ENCODE measurements around the gene NGEF.
"Not testable (repeated sequence)": the region's sequence is repeated elsewhere in the genome, so short reads cannot be mapped to it uniquely, and the experiment has no call there.

NGEF gene

DNA sequence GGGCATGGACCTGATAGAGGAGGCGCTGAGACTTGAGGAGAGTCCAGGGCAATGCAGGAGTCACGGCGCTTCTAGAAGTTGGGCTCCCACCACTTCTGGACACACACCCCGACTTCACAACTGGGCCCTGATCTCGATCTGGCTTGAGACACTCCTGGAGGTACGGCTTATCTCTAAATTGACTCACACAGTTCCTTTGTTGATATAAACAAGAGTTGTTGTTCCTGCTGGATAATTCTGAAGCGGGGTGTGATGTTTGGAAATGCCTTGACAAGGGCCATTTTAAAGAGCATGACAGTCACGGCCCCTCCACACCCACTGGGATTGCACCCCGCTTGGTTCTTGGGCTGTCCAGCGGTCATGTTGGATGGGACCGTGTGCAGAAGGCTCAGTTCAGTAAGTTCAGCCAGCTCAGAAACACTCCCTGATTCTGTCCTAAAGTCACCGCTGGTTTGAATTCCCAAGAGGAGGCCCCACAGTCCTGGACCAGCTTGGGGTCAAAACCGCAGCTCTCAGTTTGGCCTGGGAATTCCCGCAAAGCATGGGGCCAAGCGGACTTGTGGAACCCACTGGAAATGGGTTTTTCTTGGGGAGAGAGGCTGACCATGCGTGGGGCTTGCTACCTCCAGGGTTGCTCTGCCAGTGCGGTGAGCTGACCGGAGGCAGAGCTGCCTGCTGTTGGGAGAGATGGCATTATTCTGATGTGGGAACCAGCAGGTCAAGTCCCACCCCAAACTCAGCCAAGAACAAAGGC lies 10.1 kb upstream of the NGEF start:
- DNase-seq (ENCODE audit: low spot score), result no peak

DNA sequence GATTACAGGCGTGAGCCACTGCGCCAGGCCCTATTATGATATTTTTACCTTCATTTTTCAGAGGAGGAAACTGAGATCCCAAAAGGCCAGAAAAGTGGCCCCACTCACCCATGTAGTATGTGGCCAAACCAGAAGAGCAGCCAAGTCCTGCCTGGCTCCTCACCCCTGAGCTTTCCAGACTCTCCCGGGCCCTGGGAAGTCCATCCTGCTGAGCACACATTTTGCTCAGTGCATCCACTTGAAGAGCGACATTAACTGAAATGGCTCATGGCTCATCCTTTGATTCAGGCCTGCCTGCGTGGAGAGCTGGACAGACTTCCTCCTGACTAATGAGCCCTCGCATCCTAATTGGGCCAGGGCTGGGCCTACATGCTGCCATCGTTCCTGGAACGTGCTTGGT lies 9.5 kb upstream of the NGEF start:
- DNase-seq (ENCODE audit: low spot score), result no peak

DNA sequence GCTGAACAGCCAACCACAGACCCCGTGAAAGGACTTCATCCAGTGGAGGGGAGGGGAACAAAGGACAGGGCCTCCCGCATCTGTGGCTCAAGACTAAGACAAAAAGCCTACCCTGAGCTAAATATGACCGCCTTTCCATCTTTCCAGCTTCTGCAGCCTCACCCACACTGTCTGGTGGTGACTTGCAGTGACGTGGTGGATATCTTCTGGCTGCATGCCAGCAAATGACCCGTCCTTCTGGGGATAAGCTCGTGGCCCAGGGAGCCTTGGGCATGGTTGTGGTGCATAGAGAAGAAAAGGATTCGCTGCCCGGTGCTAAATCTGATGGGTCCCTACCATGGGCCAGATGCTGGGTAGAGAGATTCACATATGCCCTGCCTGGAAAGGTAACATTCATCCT lies 8.7 kb upstream of the NGEF start:
- DNase-seq (ENCODE audit: low spot score), result no peak

DNA sequence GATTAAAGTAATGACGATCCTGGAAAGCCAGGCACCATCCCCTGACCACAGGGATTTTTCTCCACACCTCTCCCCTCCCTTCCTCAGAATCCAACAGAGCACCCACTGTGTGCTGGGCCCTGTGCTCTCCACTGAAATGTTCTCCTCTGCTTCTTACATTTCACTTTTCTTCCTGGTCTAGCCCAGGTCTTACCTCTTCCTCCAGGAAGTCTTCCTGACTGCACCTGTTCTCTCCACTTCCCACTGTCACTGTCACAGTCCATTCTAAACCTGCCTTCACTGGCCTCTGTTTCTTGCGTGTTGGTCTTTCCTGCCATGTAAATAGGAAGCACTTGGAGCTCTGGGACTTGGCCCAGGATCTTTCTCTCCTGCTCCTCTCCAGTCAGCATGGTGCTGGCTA lies 7.4 kb upstream of the NGEF start:
- DNase-seq (ENCODE audit: low spot score), result no peak

DNA sequence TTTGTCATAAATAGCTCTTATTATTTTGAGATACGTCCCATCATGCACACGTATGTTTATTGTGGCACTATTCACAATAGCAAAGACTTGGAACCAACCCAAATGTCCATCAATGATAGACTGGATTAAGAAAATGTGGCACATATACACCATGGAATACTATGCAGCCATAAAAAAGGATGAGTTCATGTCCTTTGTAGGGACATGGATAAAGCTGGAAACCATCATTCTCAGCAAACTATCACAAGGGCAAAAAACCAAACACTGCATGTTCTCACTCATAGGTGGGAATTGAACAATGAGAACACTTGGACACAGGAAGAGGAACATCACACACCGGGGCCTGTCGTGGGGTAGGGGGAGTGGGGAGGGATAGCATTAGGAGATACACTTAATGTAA lies 6.6 kb upstream of the NGEF start:
- not testable (repeated sequence) for DNase-seq (ENCODE audit: low spot score)

DNA sequence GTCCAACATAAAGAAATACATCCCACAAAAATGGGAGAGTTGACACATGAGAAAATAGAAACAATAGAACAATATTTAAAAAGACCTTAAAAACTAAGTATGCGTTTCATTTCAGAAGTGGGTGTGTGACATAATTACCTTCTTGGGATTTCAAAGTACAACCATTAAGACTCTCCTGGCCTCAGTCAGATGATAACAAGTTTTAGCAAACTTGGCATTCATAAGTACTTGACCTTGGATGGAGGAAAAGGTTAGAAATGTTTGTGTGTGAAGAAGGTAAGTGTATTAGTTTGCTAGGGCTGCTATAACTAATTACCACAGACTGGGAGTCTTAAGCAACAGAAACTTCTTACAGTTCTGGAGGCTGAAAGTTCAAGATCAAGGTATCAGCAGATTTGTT lies 4.9 kb upstream of the NGEF start:
- no peak for DNase-seq (ENCODE audit: low spot score)

DNA sequence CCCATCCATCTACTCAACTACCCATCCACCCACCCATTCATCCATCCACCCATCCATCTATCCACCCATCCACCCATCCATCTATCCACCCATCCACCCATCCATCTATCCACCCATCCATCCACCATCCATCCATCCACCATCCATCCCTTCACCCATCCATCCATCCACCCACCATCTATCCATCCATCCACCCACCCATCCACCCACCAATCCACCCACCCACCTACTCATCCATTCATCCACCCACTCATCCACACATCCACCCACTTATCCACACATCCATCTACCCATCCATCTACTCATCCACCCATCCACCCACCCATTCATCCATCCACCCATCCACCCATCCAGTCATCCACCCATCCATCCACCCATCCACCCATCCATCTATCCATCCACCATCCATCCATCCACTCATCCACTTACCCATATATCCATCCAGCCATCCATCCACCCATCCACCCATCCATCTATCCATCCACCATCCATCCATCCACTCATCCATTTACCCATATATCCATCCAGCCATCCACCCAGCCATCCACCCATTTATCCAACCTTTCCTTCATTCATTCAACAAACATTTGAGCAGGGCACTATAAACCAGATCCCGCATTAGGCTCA lies 2.1 kb upstream of the NGEF start:
- DNase-seq (ENCODE audit: low spot score), result no peak

DNA sequence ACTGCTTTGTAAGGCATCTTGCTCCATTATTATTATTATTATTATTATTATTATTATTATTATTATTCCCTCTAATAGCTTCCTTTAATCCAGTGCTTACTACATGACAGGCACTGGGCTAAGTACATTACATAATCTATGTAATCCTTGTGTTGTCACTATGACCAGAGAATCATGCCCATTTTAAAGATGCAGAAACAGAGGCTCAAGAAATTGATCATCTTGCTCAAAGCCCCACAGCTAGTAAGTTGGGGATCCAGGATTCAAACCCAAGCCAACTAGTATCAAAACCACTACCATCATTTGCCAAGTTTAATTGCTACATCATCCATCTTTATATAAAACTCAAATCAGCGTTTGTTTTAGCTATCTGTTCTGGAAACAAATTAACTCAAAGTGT lies 594 bp upstream of the NGEF start:
- no peak for DNase-seq (ENCODE audit: low spot score)

DNA sequence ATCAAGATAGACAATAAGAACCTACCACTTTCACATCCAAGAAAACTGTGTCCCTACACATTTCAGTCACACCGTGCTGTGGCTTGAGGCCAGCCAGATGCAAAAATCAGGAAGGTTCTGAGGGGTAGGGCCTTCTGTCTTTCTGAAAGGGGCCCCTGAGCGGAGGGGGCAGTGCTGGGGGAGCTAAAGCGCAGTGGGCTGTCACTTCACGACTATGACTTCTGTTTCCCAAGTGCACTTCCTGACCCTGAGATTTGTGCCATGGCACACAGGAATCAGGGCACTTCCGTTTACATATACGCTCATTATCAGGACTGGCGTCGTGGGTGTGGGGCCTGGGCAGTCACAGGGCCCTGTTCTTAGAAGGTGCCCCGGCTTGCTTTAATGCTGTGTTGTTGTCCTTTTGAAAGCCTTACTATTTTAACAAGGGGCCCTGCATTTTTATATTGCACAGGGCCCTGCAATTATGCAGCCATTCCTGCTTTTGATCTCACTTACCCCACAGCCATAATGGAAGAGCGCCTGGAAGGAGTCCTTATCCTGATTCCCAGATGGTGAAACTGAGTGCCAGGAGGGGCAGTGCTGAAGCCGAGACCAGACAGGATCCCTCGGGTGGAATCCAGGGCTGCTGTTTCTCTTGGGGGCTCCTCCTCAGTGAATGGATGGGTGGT lies 620 bp downstream of the NGEF start:
- DNase-seq (ENCODE audit: low spot score), result no peak

DNA sequence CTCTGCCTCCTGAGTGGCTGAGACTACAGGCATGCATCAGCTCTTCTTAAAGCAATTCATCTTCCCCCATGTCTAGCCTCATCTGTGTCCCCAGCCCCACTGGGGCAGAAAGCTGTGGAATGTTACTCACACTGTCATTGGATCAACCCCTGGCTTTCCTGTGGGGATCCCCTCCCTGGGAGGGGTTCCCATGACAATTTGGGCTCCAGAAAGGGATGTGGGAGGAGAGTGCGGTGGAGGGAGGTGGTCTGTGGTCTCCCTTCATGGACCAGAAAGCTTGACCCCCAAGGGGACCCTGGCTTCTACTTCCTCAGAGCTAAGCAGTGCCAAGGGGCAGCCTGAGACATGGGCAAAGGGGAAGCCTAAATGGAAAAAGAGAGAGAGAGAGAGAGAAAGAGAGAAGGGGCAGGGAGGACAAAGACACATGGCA lies 1.3 kb downstream of the NGEF start:
- no peak for DNase-seq (ENCODE audit: low spot score)

DNA sequence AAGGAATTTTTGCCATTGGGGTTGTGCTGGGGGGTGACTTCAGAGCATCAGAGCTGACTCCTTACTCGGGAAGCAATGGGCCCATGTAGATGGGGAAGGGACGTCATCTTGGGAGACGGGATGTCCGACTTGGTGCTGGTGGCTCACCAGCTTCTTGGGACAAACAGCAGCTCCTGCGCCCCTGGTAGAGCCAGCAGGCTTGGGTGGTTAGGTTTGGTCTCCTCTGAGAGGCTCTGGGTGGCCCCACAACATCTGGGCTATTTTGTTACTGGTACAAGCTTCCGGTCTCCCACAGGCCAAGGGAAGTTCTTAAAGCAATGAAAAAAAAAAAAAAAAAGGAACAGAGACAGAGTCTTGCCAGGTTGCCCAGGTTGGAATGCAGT lies 1.8 kb downstream of the NGEF start:
- DNase-seq (ENCODE audit: low spot score), result no peak

DNA sequence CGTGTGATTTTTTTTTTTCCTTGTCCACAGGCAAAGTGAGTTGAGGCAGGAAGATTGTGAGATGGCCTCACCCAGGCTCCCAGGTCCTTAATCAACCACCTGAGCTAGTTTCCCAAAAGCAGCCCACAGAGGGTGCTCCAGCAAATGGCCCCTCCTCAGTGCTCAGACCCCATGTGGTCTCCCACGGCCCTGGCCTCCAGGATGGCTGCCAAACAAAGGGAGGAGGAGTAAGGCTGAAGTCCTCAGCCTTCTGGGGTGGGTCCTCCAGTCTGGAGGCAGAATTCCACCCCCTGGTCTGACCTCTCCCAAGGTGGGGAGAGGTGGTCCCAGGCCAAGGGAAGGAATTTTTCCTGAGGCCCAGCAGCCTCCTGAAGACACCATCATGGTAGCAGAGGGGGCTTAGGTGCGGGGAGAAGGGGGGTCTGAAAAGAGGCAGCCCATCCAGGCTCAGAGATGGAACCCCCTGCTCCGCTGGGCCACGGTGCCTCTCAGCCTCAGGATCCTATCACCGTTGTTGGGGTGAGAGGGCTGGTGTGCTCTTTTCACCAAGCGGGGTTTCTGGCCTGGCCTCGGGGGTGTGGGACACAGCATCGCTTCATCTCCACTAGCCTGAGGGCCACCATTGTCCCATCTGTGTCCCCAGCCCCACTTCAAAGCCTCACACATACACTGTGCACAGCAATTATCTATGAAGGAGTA lies 2.3 kb downstream of the NGEF start:
- DNase-seq (ENCODE audit: low spot score), result no peak

DNA sequence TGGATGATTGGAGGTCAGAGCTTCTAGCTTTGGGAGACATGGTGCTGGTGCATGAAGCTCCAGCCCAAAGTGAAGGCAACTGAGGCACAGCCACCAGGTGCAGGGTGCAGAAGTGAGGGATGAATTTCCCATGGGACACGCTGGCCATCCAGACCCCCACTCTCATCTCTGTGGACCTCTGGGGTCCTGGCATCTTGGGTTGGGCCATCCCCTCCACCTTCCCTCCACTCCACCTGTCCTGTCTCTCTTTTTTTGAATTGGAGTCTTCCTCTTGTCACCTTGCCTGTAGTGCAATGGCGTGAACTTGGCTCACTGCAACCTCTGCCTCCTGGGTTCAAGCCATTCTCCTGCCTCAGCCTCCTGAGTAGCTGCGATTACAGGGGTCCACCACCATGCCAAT lies 3.4 kb downstream of the NGEF start:
- DNase-seq (ENCODE audit: low spot score), result no peak

DNA sequence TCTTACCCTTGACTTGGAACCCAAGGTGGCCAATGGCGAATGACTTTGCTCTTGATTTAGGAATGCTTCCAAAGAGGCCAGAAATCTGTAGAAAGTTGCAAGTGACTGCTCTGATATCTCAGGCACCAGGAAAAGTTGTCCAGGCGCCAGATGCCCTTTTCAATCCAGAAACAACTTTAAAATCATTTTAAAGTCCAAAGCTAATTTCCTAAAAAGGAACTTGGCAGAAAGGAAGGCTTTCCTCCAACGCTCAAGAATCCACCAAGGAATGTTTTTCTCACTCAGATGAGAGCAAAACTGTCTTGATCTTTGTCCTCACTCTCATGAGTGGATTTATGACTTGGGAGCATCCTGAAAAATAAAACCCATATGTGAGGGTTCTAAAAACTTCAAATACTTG lies 5.3 kb downstream of the NGEF start:
- no peak for DNase-seq (ENCODE audit: low spot score)

DNA sequence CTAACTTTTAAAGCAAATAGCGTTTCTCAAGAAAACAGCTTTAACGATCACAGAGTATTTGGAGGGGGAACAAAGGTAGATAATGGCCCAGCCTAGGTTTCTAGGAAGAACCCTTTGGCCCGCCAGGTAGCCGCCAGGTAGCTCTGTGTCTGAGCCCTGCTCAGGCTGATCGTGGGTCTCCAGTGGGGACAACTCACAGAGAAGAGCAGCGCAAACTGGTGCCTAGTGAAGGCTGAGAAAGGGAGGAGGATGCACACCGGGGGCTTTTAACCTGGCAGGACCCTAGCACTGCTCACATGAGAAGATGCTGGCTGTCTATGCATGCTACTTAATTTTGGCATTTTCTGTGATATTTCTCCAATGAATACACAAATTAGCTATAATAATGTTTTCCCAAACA lies 5.8 kb downstream of the NGEF start:
- no peak for DNase-seq (ENCODE audit: low spot score)

DNA sequence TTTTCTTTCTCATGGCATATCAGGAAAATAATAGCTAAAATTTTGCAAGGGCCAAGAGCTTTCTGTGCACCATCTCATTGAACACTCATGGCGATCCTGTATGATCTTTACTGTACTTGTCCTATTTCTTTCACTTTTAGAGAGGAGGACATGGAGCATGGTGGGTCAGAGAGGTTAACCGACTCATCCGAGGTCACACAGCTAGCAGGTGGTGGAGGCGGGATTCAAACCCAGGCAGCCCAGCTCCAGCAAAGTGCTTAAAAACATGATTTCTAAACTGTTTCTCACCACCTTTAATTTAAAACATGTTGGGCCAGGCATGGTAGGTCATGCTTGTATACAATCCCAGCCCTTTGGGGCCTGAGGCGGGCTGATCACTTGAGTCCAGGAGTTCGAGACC lies 6.4 kb downstream of the NGEF start:
- DNase-seq (ENCODE audit: low spot score), result no peak

DNA sequence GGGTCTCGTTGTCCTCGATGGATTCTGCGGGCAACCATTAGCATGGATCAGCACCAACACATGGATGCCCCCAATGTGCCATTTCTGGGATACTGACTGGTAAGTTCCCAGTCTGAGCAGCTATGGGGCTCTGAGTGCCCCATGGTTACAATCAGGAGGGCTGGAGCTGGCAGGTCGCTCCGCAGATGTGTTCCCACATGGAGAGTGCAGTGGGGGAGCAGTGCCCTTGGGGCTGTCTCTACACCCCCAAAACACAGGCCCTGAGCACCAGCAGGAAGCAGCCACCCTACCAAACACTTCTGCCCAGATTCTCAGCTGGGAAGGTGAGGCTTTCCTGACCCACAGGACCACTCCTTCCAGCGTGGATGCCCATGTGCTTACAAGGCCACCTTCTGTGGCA lies 8.0 kb downstream of the NGEF start:
- no peak for DNase-seq (ENCODE audit: low spot score)

DNA sequence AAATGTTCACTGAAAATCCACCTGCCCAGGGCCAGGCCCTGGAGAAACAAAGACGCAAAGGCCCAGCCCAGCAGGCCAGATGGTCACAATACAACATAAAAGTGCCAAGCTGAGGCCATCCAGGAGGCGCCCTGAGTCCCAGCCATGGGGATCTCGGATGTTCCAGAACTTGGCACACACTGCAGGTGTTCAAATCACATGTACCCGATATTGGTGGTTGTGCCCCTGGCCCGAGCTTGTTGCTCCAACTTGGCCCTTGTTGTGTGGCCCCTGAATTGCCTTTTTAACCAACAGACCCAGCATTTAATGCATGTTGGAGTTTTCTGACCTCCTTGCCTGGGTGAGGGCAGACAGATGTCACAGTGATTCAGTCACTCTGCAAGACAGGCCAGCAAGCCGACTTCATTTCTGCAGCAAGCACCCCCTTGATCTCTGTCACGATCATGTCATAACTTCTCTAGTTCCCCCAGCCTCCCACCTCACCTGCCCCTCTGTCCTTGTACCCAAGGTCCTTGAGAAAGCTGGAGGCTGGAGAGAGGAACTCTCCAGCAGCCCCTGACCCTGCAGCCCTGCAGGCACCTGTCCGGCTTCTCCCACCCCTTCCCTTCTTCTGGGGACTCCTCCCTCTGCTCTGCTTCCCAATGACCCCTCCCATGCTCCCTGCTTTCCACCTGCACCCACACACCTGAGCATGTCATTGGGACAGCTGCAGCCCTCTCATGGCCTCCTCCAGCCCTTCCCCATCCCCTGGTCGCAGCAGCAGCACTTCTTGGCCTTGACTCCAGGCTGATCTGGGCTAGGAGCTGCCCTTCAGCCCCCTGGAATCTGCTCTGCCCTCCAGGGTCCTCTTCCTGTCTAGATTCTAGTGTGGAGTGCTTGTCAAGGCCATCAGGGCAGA lies 9.1 kb downstream of the NGEF start:
- DNase-seq (ENCODE audit: low spot score), result no peak

DNA sequence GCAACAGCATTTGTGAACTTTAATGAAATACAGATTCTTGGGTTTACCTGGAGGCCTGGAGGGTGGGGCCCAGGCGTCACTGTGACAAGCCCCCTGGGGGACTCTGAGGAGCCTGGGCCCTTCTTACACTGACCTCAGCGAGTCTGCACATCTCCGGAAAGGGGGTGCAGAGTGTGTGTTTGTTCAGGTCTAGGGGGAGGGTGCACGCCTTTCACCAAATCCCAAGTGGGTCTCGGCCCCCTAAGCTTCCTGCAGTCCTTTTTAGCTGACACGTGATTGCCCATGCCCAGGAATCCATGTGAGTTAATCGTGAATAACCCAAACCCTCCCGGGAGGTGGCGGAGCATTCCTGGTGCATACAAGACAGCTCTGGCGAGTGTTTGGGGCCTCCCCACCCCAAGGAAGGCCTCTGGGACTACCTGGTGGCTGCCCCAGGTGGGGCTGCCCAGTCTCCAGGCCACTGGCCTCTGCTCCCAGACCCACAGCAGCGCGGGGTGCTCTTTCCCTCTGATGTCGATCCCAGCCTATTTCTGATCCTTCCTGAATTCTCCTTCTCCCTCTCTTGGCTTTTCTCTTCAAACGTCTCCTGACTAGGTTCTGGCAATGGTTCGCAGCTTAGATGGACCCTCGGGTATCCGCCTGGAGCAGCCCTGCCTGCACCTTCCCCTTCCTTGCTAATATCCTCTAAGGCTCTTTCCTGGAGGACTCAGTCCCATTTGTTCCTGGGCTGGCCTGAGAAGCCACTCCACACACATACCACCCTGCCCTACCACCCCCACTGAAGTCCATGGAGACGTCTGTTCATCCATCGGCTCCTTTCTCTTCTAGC lies 10.0 kb downstream of the NGEF start:
- no peak for DNase-seq (ENCODE audit: low spot score)

DNA sequence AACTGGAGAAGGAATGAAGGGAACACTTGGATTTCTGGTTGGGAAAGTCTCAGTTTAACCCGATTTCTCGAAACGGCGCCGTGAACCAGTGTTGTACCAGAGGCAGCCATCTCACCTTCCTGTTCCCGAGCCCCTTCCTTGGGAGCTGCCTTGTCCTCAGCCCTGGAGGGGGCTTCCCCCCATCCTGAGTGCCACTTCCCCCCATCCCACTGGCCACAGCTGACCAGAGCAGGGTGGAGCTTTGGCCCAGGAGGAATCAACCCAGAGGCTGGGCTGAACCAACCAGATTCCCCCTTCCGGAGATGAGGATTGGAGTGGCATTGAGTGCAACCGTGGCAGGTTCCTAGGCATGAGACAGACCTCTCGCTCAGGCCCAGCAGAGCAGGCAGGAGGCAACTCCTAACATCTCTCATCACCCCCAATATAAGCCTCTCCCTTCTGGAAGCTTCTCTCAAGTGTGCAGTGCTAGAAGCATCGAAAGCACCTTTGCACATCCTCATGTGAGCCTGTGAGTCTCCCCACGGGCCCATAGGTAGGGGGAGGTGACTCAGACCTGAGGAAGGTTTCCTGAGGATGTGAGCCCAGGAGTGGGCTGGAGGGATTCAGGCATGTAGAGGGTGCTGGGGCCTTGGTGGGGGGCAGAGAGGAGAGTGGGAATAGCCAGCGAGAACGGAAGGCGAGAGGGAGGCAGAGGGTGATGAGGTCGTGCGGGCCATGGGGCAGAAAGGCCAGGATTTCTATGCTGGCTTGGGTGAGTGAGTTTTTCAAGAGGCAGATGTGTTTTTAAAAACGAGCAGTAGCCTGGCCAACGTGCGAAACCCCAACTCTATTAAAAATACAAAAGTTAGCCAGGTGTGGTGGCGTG lies 11.9 kb downstream of the NGEF start:
- no peak for DNase-seq (ENCODE audit: low spot score)
